ENCODE data around the gene PROK1. TPM values are rescaled to one million over a fixed set of nuclear protein-coding genes. Genes with fewer than 3 reads are reported as not detected.

Gene PROK1
- total and polyA plus RNA-seq, 9 donors: 39.4 to 428 (median 245) TPM

DNA sequence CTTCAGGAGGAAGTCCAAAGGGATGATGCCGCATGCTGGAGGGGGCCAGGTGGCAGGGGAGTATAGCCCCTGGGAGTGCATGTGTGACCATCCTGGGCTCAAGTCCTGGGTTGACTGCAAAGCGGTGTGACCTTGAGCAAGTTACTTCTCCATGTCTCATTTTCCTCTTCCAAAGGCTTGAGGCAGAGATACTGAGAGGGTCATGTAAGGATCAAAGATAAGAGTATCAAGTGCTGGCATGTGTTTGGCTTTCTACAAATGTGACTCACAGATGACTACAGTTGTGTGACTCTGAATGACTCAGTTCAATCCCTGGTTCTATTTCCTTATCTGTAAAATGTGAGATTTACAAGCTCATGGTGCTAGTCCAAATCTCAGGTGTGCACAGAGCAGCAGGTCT, 26.1 kb downstream of the PROK1 start:
- WGBS, 3 donors: 71 to 78% (median 73%) methylated on average over 2 of the region's 2 CpGs
- Histone ChIP-seq H3K27ac (no peak overlapping the region), H3K4me1 (ENCODE audit: insufficient read depth) (no peaks in the 10 kb centered on the region), H3K4me3 (no peak overlapping the region), H3K36me3 (no peaks in the 10 kb centered on the region), H3K9me3 (no peaks in the 10 kb centered on the region), H3K27me3 (no peaks in the 10 kb centered on the region)
- intact Hi-C loops (cut with DNase I): no loop called here
- TF ChIP-seq EP300 (IDR thresholded peaks at IDR 0.05) (no peak), POLR2A (IDR thresholded peaks at IDR 0.05) (no peak)
- TF ChIP-seq, protein P1, sequence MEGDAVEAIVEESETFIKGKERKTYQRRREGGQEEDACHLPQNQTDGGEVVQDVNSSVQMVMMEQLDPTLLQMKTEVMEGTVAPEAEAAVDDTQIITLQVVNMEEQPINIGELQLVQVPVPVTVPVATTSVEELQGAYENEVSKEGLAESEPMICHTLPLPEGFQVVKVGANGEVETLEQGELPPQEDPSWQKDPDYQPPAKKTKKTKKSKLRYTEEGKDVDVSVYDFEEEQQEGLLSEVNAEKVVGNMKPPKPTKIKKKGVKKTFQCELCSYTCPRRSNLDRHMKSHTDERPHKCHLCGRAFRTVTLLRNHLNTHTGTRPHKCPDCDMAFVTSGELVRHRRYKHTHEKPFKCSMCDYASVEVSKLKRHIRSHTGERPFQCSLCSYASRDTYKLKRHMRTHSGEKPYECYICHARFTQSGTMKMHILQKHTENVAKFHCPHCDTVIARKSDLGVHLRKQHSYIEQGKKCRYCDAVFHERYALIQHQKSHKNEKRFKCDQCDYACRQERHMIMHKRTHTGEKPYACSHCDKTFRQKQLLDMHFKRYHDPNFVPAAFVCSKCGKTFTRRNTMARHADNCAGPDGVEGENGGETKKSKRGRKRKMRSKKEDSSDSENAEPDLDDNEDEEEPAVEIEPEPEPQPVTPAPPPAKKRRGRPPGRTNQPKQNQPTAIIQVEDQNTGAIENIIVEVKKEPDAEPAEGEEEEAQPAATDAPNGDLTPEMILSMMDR (IDR thresholded peaks at IDR 0.05): no peak
- DNase-seq: no peak

DNA sequence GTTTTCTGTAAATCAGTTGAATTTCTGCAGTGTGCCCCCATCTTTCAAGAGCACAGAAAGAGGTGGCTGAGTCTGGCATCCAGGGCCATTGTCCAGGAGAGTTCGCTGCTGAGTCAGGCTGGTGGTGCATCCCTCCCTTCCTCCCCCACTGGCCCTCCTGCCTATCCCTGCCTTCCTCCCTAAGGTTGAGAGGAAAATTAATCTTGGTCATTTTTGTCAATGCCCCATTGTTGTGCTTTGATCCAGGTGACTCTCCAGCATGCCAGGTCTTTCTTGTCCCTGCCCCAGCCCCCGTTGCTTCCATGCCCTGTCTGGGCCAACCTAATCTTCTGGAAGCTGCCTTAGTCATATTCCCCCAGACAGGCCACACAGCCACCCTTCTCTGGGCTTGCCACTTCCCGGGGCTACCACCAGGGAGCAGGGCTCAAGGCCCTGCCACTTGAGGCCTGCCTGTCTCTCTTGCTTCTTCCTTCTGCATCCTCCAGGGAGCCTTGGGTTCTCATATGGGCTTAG, 26.6 kb downstream of the PROK1 start:
- Histone ChIP-seq H3K4me3 (no peak overlapping the region), H3K4me1 (ENCODE audit: insufficient read depth) (no peaks in the 10 kb centered on the region), H3K9me3 (no peaks in the 10 kb centered on the region), H3K27me3 (no peaks in the 10 kb centered on the region), H3K27ac (no peak overlapping the region), H3K36me3 (no peaks in the 10 kb centered on the region)
- WGBS, 3 donors: 79 to 82% (median 80%) methylated on average over 3 of the region's 3 CpGs
- DNase-seq: no peak
- TF ChIP-seq, protein P1 (IDR thresholded peaks at IDR 0.05): no peak
- TF ChIP-seq POLR2A (IDR thresholded peaks at IDR 0.05) (no peak), EP300 (IDR thresholded peaks at IDR 0.05) (no peak)
- intact Hi-C loops (cut with DNase I): no loop called here

DNA sequence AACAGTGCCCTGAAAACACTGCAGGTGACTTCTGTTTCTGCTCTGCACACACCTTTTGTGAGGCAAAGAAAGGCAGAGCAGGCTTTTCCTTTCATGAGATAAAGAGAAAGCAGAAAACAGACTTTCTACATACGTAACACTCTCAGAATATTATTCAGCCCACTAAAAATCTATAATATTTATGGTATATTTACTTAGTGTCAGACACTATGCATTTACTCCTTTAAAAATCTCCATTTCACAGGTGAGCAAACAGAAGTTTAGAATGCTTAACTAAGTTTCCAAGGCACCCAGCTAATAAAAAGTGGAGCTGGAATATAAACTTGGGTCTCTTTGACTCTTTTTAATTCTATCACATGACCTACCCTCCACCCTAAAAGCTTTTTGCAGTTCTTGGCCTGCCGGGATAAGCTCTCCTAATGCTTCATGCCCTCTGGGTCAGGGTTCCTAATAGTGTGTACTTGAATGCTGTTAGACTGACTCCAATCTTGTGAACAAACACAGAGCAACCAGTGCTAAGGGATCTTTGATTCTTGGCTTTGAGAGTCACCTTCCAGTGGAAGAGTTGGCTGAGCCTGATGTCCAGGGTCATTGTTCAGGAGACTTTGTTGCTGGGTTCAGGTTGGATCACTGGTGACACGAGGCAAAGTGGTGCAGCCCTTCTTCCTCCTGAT, 27.2 kb downstream of the PROK1 start:
- Histone ChIP-seq H3K27me3 (no peaks in the 10 kb centered on the region), H3K4me1 (ENCODE audit: insufficient read depth) (no peaks in the 10 kb centered on the region), H3K36me3 (no peaks in the 10 kb centered on the region), H3K4me3 (no peak overlapping the region), H3K27ac (no peak overlapping the region), H3K9me3 (no peaks in the 10 kb centered on the region)
- 77 to 78% (median 78%) methylated on average over 3 of the region's 3 CpGs for WGBS, 3 donors
- intact Hi-C loops (cut with DNase I): no loop called here
- TF ChIP-seq EP300 (IDR thresholded peaks at IDR 0.05): no peak
- no peak for TF ChIP-seq POLR2A (IDR thresholded peaks at IDR 0.05)
- TF ChIP-seq, protein P1 (IDR thresholded peaks at IDR 0.05): no peak
- no peak for DNase-seq

DNA sequence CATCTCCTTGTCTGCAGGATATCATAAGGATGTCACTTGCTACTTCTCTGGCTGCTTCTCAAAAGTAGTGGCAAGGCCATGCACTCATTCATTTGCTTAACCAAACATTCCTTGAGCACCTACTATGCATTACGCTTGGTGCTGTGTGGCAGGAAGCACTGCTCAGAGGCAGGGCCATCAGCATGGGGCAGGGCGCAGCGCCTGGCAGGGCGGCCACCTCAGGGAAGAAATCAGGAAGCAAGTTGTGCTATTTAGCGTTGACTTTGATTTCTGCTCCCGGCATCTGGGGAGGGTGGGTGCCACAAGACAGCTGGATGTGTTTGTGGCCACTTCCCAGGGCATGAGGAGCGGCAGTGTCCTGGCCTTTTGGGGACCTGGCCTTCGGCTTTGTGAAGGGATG, 27.9 kb downstream of the PROK1 start:
- intact Hi-C loops (cut with DNase I): no loop called here

More for the DNA sequence above, 27.9 kb downstream of the PROK1 start:
- H3K27me3 ChIP-seq: no peaks in the 10 kb centered on the region
- H3K4me1 ChIP-seq (ENCODE audit: insufficient read depth): no peaks in the 10 kb centered on the region
- DNase-seq: no peak
- WGBS, 3 donors: 90 to 95% (median 93%) methylated on average over 8 of the region's 8 CpGs
- H3K4me3 ChIP-seq: no peak overlapping the region
- no peaks in the 10 kb centered on the region for H3K9me3 ChIP-seq
- TF ChIP-seq, protein P1 (IDR thresholded peaks at IDR 0.05): no peak
- TF ChIP-seq POLR2A (IDR thresholded peaks at IDR 0.05) (no peak), EP300 (IDR thresholded peaks at IDR 0.05) (no peak)
- no peak overlapping the region for H3K27ac ChIP-seq
- H3K36me3 ChIP-seq: no peaks in the 10 kb centered on the region

Data from ovary (tissue), 9 donors.